A204.1 (cell line): Measurements from ENCODE around the gene PCDHGA4.
"Not testable (repeated sequence)": the region's sequence is repeated elsewhere in the genome, so short reads cannot be mapped to it uniquely, and the experiment has no call there.

Source experiments
- FAIRE-seq: peaks from 2 replicates; lab custom pipeline; 2012; peaks lifted over from hg19 to GRCh38; lab: Jason Lieb, UNC

The PCDHGA4 gene

DNA sequence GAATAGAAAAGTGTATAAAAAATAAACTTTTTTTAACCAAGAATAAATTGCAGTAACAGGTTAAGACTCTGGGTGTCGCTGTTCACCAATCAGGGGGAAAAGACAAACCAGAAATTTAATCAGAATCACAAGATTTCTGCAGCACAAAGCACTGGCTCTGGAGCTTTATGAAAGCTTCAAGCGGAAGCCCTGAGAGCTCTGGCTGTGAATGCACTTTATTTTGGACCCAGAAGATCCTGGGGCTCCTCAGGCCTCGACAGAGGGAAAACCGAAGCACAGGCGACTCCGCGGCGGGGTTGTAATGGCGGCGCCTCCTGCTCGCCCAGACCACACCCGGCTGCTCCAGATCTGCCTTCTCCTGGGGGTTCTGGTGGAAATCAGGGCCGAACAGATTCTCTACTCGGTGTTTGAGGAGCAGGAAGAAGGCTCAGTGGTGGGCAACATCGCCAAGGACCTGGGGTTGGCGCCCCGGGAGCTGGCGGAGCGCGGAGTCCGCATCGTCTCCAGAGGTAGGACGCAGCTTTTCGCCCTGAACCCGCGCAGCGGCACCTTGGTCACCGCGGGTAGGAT lies at the start of gene PCDHGA4:
Gene PCDHGA4 (plus strand): TSS at position 122 of the 570 bp plus-strand sequence. CDS start 87 bp downstream, at position 209.
- FAIRE-seq: peak; percentile 88

DNA sequence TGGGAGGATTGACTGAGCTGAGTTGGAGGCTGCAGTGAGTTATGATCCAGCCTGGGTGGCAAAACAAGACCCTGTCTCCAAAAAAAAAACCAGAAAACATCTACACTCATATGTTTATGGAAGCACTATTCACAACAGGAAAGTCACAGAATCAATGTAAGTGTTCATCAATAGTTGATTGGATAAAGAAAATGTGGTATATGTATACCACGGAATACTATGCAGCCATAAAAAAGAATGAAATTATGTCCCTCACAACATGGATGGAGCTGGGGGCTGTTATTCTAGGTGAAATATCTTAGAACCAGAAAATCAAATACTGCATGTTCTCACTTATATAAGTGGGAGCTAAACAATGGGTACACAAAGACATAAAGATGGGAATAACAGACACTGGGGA lies 48.2 kb upstream of the PCDHGA4 start:
- no peak for FAIRE-seq

DNA sequence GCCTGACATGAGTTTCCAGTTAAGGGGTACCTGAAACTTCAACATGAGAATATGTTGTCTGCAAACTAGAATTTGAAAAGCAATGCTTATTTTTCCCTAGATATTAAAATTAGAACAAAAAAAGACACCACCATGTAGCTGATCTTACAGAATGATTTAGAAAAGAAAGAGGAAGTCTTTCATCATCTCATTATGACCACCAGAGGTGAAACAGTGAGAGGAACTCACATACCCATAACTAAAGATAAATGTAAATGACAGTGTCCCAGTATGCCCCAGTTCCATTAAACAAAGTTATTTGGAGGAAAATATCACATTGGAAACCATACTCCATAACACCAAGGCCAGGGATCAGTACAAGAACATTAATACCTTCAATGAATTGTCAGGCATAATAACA lies 41.1 kb upstream of the PCDHGA4 start:
- FAIRE-seq: no peak

DNA sequence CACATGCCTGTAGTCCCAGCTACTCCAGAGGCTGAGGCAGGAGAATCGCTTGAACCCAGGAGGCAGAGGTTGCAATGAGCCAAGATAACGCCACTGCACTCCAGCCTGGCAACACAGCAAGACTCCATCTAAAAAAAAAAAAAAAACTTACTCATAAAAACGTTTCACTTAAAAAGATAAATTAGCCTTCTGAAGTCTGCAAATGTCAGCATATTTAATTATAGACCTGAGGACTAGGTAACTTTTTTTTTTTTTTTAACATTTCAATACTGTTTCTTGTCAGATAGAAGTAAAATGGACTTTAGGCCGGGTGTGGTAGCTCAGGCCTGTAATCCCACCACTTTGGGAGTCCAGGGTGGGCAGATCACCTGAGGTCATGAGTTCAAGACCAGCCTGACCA lies 37.9 kb upstream of the PCDHGA4 start:
- not testable (repeated sequence) for FAIRE-seq

DNA sequence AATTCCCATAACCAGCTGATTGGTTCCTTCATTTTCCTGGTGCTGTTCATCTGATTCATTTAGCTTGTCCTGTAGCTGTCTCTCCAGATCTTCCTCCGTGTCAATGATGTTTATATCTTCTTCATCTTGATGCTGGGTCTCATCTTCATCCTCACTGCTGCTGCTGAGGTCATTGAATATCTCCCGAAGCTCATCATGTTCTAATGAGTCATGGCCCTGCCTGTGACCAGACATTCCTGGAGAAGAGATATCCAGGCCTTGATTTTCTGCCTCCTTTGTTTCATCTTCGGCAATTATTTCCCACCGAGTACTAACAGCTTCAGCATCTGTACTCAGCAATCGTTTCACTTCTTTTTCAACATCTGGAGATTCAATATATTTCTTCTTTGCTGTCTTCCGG lies 35.6 kb upstream of the PCDHGA4 start:
- no peak for FAIRE-seq

DNA sequence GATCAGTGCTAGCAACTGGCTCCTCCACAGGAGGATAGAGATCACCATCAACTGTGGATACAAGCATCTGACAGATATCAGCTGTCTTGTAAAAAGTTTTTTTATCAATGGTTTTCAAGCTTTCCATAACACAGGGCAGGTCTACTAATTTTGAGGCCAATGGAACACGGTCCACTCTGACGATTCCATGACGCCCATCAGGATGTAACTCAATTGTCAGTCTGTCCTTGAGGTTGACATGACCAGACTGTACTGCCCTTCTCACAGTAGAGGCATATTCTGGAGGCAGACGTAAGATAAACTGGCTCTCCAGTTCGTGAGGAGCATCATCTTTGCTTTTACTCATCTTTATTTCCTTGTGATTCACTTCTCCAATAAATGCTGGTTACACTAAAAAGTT lies 35.1 kb upstream of the PCDHGA4 start:
- no peak for FAIRE-seq

DNA sequence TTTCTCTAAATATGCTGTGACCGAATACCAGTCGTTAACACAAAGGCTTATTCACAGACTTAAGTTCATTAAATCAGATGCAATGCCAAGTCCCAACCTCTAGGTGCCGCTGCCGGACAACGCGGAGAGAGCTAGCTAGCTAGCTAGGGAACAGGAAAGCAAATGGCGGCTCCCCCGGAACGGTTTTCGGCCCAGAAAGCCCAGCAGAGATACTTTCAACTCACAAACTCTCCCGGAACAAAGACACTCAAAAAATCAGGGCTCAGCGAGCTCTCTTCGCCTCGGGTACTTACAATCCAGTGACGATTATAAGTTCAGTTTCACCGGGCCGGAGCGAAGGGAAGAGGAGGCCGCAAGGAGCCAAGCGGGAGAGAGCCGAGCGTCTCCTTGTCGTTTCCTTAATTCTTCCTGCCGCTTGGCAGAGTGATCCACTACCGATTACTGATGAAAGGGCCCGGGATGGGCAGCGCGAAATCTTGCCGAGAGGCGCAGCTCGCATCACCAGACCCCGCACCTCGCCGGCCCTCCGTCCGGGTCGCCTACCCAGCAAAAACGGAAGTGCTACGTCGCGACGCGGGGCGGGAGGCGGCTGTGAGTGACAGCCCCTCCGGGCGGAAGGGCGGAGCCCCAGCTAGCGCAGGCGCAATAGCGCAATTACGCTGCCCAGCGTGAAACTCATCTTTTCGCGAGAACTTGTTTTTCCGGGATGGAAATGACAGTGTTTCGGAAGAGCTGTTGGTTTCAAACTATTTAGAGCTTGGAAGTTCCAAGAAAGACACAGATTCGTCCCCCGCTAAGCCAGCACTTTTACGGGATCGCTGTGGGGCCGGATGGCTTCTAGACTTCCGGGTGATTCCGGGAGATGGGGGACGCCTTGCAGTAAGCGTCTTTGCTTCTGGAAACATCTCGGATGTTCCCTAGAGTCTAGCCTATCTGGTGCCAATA lies 34.3 kb upstream of the PCDHGA4 start, which contains the start of gene TAF7:
Gene TAF7 (minus strand): TSS at position 560 of the 945 bp plus-strand sequence. CDS start 740 bp downstream, outside the sequence.
- peak; percentile 80 for FAIRE-seq

DNA sequence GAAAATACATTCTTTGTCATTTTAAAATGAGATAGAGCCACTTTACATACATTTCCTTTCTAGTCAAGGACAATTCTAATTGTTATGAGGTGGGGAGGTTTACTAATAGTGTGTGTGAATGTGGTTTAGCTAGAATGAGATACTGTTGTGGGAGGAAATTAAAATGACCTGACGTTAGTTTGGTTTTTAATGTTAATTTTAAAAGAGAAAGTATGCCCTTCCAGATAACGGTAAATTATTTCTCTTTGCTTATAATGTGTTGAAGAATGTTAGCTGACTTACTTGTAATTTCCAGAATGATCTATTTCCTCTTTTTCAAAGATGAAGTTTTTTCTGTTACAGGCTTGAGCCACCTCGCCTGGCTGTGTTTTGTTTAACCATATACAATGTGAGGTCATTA lies 32.6 kb upstream of the PCDHGA4 start:
- no peak for FAIRE-seq

DNA sequence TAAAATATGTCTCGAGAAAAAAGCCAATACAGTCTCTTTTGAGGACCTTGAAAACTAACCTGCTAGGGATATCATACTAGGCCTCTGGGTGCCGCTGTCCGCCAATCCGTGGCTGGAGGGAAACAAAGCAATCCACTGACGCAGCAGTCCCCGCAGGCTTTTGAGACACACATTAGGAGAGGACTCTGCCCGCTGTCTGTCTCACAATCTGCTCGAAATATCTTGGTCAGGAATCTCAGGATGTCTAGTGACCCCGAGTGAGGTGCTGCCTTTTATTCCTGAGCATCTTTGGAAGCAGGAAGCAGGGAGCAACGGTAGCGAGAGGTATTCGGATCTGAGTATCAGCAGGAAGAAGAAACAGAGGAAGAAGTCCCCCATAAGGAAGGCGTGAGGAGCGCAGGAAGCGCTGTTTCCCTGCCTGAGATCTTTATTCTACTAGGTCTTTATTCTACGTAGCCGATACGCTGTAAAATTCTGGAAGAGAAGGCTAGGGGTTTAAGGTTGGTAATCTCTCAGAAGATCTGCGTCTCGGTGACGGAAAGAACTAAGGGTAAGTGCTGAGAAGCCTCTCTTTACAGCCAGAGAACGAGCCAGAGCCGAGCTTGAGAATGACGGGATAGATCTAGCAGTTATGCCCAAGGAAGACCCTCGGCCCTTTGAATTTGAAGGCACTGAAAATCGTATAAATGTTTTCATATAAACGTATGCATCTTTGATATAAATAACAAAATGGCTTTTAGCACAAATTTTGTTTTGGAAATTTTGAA lies 28.6 kb upstream of the PCDHGA4 start:
- no peak for FAIRE-seq

DNA sequence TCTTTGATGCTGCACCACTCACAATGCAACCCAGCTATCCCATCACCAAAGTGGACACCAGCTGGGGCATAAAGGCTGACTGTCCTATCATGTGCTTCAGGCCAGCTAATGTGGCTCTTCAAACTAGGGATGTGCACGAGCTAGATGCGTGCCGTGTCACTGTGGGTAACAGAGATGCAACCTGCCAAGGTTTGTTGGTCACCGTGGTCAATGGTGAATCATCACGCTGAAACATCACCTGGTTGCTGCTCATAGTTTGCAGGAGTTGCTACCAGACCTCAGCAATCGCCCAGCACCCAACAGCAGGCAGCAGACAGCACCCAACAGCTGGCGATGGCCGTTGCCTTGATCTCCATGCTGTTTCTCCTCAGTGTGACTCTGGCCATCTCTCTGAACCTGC lies 26.6 kb upstream of the PCDHGA4 start:
- FAIRE-seq: no peak

DNA sequence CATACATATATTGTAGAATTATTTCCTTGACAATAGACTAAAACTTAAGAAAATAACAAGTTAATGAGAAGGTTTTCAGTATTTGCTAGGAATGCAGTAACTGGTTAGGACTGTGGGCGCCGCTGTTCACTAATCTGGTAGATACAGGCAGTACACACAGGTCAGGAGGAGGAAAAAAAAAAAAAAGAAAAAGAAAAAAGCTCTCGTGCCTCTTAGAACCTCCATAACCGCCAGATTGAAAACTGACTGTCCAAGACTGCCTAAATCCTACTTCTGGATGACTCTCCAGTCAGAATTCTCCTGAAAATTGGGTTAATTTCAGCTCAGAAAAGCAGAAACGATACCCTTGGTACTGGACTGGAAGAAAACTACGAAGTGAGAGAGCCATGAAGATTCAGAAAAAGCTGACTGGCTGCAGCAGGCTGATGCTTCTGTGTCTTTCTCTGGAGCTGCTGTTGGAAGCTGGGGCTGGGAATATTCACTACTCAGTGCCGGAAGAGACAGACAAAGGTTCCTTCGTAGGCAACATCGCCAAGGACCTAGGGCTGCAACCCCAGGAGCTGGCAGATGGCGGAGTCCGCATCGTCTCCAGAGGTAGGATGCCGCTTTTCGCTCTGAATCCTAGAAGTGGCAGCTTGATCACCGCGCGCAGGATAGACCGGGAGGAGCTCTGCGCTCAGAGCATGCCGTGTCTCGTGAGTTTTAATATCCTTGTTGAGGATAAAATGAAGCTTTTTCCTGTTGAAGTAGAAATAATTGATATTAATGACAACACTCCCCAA lies 24.3 kb upstream of the PCDHGA4 start, which contains the start of gene PCDHGA1:
Gene PCDHGA1 (plus strand): TSS at position 216 of the 782 bp plus-strand sequence.
- FAIRE-seq: peak; percentile 49

DNA sequence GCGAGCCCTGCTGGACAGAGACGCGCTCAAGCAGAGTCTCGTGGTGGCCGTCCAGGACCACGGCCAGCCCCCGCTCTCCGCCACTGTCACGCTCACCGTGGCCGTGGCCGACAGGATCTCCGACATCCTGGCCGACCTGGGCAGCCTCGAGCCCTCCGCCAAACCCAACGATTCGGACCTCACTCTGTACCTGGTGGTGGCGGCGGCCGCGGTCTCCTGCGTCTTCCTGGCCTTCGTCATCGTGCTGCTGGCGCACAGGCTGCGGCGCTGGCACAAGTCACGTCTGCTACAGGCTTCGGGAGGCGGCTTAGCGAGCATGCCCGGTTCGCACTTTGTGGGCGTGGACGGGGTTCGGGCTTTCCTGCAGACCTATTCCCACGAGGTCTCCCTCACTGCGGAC lies 22.2 kb upstream of the PCDHGA4 start:
- not testable (repeated sequence) for FAIRE-seq

DNA sequence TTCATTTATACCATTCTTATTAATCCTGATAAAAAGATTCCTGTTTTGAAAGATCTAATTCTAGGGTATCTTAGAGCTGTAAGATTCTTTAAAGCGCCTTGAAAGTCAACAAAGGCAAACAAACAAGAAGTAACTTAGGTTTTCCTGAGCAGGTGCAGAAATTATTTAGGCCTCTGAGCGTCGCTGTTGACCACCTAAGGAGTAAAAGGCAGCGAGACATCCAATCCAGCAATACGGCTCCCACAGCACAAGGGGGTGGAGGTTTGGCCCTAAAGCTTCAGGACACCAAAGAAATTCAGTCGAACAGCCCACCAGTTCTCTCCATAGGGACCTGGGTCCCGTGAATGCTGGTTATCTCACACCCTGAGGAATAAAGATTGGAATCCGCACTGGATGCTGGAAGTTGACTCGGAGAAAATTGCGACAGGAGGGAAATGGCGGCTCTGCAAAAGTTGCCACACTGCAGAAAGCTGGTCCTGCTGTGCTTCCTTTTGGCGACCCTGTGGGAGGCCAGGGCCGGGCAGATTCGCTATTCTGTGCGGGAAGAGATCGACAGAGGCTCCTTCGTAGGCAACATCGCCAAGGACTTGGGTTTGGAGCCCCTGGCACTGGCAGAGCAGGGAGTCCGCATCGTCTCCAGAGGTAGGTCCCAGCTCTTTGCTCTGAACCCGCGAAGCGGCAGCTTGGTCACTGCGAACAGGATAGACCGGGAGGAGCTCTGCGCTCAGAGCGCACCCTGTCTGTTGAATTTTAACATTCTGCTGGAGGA lies 16.1 kb upstream of the PCDHGA4 start, which contains the start of gene PCDHGA2:
Gene PCDHGA2 (plus strand): TSS at position 223 of the 769 bp plus-strand sequence.
- no peak for FAIRE-seq

DNA sequence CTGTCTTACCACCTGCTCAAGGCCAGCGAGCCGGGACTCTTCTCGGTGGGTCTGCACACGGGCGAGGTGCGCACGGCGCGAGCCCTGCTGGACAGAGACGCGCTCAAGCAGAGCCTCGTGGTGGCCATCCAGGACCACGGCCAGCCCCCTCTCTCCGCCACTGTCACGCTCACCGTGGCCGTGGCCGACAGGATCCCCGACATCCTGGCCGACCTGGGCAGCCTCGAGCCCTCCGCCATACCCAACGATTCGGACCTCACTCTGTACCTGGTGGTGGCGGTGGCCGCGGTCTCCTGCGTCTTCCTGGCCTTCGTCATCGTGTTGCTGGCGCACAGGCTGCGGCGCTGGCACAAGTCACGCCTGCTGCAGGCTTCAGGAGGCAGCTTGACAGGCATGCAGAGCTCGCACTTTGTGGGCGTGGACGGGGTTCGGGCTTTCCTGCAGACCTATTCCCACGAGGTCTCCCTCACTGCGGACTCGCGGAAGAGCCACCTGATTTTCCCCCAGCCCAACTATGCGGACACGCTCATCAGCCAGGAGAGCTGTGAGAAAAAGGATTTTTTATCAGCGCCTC lies 14.0 kb upstream of the PCDHGA4 start:
- FAIRE-seq: not testable (repeated sequence)

DNA sequence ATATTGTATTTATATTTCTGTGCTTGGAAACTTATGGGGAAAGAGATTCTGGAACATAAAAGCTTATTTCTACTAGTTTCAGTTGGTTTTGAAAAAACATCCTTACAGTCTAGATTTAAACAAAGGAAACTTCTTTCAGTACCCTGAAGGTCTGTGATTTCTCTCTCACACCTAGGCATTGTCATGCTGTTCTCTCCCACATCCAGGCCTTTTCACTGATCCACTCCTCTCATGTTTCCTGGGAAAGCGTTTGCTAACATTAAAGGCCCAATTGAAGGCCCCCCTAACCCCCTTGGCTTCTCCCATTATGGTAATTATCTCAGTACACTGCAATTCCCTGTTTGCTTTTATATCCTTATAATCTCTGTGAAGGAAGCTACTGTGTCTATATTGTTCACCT lies 12.0 kb upstream of the PCDHGA4 start:
- no peak for FAIRE-seq

DNA sequence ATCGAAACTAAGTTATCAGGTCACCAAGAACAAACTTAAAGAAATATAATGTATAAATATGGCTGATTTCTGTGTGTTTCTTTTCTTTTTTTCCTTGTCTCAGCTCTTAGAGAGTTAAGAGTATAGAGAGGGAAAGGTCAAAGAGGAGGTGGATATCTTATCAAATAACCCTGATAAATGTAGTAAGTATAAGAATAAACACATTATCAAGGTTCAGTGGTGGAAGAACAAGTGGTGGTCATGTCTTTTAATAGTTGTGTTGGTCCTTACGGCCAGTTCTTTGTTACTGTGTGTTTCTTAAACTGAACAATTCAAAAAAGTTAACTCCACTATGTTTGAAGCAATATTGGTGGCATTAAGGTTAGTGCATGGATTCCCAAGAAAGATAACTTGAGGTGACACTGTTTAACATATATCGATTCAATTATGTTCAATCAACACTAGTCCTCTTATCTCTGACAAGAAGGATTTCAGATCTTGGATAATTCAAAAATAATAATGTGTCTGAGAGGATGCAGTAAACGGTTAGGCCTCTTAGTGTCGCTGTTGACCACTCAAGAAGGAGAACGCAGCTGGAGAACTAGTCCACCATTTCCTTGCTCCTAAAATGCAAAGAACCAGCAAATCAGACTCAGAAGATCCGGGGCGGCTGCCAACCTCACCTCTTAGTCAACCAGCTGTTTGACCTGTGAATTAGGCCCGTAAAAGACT lies 11.4 kb upstream of the PCDHGA4 start, which contains the start of gene PCDHGA3:
Gene PCDHGA3 (plus strand): TSS at position 588 of the 711 bp plus-strand sequence. CDS start 205 bp downstream, outside the sequence.
- FAIRE-seq: no peak

DNA sequence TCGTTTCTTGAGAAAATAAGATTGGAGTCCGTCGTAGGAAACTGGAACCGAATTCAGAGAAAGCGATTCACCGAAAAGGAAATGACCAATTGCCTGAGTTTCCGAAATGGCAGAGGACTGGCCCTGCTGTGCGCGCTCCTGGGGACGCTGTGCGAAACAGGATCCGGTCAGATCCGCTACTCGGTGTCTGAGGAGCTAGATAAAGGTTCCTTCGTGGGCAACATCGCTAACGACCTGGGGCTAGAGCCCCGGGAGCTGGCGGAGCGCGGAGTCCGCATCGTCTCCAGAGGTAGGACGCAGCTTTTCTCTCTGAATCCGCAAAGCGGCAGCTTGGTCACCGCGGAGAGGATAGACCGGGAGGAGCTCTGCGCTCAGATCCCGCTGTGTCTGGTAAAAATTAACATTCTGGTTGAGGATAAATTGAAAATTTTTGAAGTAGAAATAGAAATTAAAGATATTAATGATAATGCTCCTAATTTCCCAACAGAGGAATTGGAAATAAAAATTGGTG lies 10.8 kb upstream of the PCDHGA4 start:
- FAIRE-seq: no peak

DNA sequence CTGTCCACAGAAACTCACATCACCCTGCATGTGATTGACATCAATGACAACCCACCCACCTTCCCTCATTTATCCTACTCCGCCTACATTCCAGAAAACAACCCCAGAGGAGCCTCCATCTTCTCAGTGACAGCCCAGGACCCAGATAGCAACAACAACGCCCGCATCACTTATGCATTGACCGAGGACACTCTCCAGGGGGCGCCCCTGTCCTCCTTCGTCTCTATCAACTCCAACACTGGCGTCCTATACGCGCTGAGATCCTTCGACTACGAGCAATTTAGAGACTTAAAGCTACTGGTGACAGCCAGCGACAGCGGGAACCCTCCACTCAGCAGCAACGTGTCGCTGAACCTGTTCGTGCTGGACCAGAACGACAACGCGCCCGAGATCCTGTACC lies 9.5 kb upstream of the PCDHGA4 start:
- no peak for FAIRE-seq

DNA sequence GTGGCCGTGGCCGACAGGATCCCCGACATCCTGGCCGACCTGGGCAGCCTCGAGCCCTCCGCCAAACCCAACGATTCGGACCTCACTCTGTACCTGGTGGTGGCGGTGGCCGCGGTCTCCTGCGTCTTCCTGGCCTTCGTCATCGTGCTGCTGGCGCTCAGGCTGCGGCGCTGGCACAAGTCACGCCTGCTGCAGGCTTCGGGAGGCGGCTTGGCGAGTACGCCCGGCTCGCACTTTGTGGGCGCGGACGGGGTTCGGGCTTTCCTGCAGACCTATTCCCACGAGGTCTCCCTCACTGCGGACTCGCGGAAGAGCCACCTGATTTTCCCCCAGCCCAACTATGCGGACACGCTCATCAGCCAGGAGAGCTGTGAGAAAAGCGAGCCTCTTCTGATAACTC lies 8.8 kb upstream of the PCDHGA4 start:
- not testable (repeated sequence) for FAIRE-seq
